Measurements from ENCODE around the gene PARP14. TPM values are rescaled to one million over a fixed set of nuclear protein-coding genes. Genes with fewer than 3 reads are reported as not detected.

The PARP14 gene
- total RNA-seq, 4 donors from 2014 or later = 6.0 to 12.3 (median 10.5) TPM

DNA sequence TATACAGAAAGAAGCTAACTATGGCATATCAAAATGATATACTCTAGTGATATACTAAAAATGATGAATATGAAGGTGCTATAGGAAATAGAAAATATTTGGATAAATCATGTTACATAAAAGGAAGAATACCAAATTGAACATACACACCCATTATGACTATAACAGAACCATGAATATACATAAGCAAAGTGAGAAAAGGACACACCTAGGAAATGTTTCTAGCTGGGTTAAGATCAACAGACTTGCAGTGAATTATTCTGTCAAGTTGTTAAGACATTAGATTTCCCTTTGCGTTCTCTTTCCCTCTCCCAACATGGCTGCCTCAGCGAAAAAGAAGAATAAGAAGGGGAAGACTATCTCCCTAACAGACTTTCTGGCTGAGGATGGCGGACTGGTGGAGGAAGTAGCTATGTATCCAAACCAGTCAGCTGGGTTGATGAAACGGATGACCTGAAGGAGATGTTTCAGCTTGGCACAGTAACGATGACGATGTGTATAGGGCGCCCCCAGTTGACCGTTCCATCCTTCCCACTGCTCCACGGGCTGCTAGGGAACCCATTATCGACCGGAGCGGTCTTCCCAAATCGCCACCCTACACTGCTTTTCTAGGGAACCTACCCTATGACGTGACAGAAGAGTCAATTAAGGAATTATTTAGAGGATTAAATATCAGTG lies 20.2 kb upstream of the PARP14 start:
- no peaks in the 10 kb centered on the region for H3K27me3 ChIP-seq
- in situ Hi-C loops (cut with MboI; ENCODE audit: low sequenced_read_pairs in 4 of 4) = no loop called here
- H3K4me3 ChIP-seq = no peak overlapping the region
- intact Hi-C loops (cut with DNase I; ENCODE audit: low total_unique reads) = no loop called here
- no peak overlapping the region for H3K27ac ChIP-seq
- no peaks in the 10 kb centered on the region for H3K9me3 ChIP-seq
- H3K4me1 ChIP-seq = no peaks in the 10 kb centered on the region
- TF ChIP-seq, protein P1, sequence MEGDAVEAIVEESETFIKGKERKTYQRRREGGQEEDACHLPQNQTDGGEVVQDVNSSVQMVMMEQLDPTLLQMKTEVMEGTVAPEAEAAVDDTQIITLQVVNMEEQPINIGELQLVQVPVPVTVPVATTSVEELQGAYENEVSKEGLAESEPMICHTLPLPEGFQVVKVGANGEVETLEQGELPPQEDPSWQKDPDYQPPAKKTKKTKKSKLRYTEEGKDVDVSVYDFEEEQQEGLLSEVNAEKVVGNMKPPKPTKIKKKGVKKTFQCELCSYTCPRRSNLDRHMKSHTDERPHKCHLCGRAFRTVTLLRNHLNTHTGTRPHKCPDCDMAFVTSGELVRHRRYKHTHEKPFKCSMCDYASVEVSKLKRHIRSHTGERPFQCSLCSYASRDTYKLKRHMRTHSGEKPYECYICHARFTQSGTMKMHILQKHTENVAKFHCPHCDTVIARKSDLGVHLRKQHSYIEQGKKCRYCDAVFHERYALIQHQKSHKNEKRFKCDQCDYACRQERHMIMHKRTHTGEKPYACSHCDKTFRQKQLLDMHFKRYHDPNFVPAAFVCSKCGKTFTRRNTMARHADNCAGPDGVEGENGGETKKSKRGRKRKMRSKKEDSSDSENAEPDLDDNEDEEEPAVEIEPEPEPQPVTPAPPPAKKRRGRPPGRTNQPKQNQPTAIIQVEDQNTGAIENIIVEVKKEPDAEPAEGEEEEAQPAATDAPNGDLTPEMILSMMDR (IDR thresholded peaks at IDR 0.05 in 4 of 5, conservative IDR thresholded peaks at IDR 0.05 in 1 of 5) = no peak
- no peak for TF ChIP-seq POLR2A (IDR thresholded peaks at IDR 0.05)
- DNase-seq (no peak), ATAC-seq (no peak)
- H3K36me3 ChIP-seq = no peaks in the 10 kb centered on the region

DNA sequence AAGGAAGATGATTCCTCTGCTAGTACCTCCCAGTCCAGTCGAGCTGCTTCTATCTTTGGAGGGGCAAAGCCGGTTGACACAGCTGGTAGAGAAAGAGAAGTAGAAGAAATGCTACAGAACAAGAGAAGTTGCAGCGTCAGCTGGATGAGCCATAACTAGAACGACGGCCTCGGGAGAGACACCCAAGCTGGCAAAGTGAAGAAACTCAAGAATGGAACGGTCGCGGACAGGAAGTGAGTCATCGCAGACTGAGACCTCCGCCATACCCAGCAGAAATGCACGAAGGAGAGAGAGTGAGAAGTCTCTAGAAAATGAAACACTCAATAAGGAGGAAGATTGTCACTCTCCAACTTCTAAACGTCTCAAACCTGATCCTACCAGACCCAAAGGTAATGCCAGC lies 19.0 kb upstream of the PARP14 start:
- H3K27ac ChIP-seq = no peak overlapping the region
- H3K4me1 ChIP-seq = no peaks in the 10 kb centered on the region
- ATAC-seq = no peak
- no peaks in the 10 kb centered on the region for H3K27me3 ChIP-seq
- no peak overlapping the region for H3K4me3 ChIP-seq
- H3K9me3 ChIP-seq = no peaks in the 10 kb centered on the region
- in situ Hi-C loops (cut with MboI; ENCODE audit: low sequenced_read_pairs in 4 of 4) = no loop called here
- TF ChIP-seq POLR2A (IDR thresholded peaks at IDR 0.05) = no peak
- DNase-seq = peak in 1 of 2 donors; percentile 22
- intact Hi-C loops (cut with DNase I; ENCODE audit: low total_unique reads) = no loop called here
- no peaks in the 10 kb centered on the region for H3K36me3 ChIP-seq

DNA sequence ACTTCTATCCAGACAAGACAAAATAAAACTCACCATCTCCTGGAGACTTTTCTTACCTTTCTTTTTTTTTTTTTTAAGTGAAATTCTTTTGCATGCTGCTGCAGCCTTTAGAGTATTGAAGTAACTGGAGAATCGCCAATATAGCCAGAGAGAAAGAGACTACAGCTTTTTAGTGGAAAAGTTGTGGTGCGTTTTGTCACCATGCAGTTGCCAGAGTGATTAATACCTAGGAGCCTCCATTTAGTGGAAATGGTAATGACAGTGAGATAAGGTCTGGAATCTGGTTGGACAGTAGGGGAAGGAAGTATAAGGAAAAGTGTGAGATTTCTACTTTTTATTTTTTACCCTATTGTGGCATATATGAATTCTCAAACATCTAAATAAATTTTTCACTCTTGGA lies 18.1 kb upstream of the PARP14 start:
- Histone ChIP-seq H3K4me3 (no peak overlapping the region), H3K27me3 (no peaks in the 10 kb centered on the region), H3K9me3 (no peaks in the 10 kb centered on the region), H3K36me3 (no peaks in the 10 kb centered on the region), H3K4me1 (no peaks in the 10 kb centered on the region), H3K27ac (no peak overlapping the region)
- intact Hi-C loops (cut with DNase I; ENCODE audit: low total_unique reads) = no loop called here
- TF ChIP-seq, protein P1 (IDR thresholded peaks at IDR 0.05 in 4 of 5, conservative IDR thresholded peaks at IDR 0.05 in 1 of 5) = no peak
- DNase-seq (no peak), ATAC-seq (no peak)
- in situ Hi-C loops (cut with MboI; ENCODE audit: low sequenced_read_pairs in 4 of 4) = no loop called here

DNA sequence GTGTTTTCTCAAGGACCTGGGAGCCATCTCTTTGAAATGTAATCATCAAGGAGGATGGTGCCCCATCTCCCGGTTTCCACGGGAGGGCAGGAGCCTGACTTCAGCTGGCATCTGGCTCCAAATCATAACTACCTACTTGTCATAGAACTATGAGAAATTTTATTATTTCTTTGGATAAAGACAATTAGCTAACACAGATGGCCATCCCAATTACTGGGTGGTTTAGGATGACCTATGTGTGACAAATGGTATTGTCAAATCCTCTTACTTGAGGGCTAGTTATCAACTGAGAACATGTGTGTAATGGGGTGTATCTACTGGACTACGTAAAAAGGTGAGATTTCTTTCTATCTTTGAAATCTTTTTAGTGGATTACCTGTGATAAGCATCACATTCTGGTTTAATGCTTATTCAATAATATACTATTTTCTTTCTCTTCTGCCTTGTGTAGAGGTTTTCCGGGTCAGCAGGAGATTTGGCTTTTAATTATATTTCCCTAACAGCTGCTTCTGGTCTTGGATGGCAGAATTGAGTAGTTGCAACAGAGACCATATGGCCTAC lies 15.3 kb upstream of the PARP14 start:
- no peaks in the 10 kb centered on the region for H3K9me3 ChIP-seq
- H3K27me3 ChIP-seq = no peaks in the 10 kb centered on the region
- no peaks in the 10 kb centered on the region for H3K36me3 ChIP-seq
- intact Hi-C loops (cut with DNase I; ENCODE audit: low total_unique reads) = no loop called here
- no peak overlapping the region for H3K4me3 ChIP-seq
- no peak overlapping the region for H3K27ac ChIP-seq
- in situ Hi-C loops (cut with MboI; ENCODE audit: low sequenced_read_pairs in 4 of 4) = no loop called here
- no peak for DNase-seq
- TF ChIP-seq, protein P1 (IDR thresholded peaks at IDR 0.05 in 4 of 5, conservative IDR thresholded peaks at IDR 0.05 in 1 of 5) = no peak
- TF ChIP-seq POLR2A (IDR thresholded peaks at IDR 0.05) = no peak
- H3K4me1 ChIP-seq = no peaks in the 10 kb centered on the region
- no peak for ATAC-seq

DNA sequence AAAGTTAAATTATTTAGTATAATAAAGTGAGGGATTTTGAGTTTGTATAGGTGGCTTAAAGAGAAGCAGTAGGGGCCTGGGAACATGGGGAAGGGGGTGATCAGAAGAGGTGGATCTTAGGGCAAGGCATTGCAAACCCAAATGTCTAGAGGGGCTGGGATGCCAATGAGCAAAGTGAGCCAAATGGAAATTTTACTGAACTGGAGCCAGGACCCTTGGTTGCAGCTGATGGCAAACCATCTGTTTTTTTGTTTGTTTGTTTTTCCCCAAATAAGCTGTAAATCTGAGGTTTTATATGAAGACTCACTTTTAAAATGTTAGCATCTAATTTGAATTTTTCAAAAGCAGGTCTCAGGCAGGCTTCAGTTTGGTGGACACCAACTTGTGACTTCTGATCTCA lies 14.8 kb upstream of the PARP14 start:
- in situ Hi-C loops (cut with MboI; ENCODE audit: low sequenced_read_pairs in 4 of 4) (no loop called here), intact Hi-C loops (cut with DNase I; ENCODE audit: low total_unique reads) (no loop called here)
- TF ChIP-seq POLR2A (IDR thresholded peaks at IDR 0.05) = no peak
- TF ChIP-seq, protein P1 (IDR thresholded peaks at IDR 0.05 in 4 of 5, conservative IDR thresholded peaks at IDR 0.05 in 1 of 5) = no peak
- Histone ChIP-seq H3K4me1 (no peaks in the 10 kb centered on the region), H3K27ac (no peak overlapping the region), H3K4me3 (no peak overlapping the region), H3K27me3 (no peaks in the 10 kb centered on the region), H3K9me3 (no peaks in the 10 kb centered on the region), H3K36me3 (no peaks in the 10 kb centered on the region)
- ATAC-seq (no peak), DNase-seq (no peak)
